Heart left ventricle (tissue), 13 donors: ENCODE results near the gene CDX1.

ENCODE experiments used
- CTCF ChIP-seq, 12 donors: fragments of 200-600 bp; sonication (generic) in 4 of 12; IDR thresholded peaks; one replicate each; pipeline versions ENCODE4 v1.5.0 to v1.8.0; 2018 to 2022; ENCODE audit warnings: antibody characterized with exemption in 12 of 12, mild to moderate bottlenecking in 5 of 12
- POLR2A ChIP-seq, 2 donors: fragments of 450-650 bp; IDR thresholded peaks; one replicate each; pipeline ENCODE4 v1.6.1; 2017; ENCODE audit warnings: antibody characterized with exemption in 2 of 2, mild to moderate bottlenecking in 2 of 2, moderate library complexity in 2 of 2
- donor health status: ischemic (EF 13 %, LVEDD 7.1; RV severe dilation, severe dysfunction).
- donor health status: DM: no; HTN: yes; CAD: no.
- donor health status: DM: no; HTN: no; CAD: no.
- donor health status: ischemic (EF 25% LVEDD 6.9; RV normal size, moderate dysfunction).
- donor health status: ischemic (EF 25% LVEDD 5.7; RV mildly dilated, moderate dysfunction).
- donor health status: ischemic (EF 35%, LVEDD 5.7; RV mildly dilated, moderate dysfunction).
- donor health status: nonischemic (EF 11% LVEDD 7.7; RV severe dilation, severe dysfunction).
- donor health status: DM: yes; HTN: yes; CAD: no.
- donor health status: PGD.
- donor health status: ischemic (EF 29% LVEDD 5.4; RV normal size, mild dysfunction).
- donor health status: nonischemic (EF 23%, LVEDD 6.1; RV moderate dilation, normal function).

- TF ChIP-seq CTCF (IDR thresholded peaks at IDR 0.05), result no peak
- no peak for TF ChIP-seq POLR2A (IDR thresholded peaks at IDR 0.05)
These were observed 23.0 kb upstream of the CDX1 start for GRCh38 chr5:150143350-150144245.
